ENCODE results near the gene LTBP4.

DNA sequence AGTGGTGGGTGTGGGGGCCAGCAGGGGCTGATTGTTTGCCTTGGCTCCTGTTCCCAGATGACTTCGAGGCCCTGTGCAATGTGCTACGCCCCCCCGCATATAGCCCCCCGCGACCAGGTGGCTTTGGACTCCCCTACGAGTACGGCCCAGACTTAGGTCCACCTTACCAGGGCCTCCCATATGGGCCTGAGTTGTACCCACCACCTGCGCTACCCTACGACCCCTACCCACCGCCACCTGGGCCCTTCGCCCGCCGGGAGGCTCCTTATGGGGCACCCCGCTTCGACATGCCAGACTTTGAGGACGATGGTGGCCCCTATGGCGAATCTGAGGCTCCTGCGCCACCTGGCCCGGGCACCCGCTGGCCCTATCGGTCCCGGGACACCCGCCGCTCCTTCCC is 25.7 kb downstream of the LTBP4 start:
- TF ChIP-seq, protein P1, sequence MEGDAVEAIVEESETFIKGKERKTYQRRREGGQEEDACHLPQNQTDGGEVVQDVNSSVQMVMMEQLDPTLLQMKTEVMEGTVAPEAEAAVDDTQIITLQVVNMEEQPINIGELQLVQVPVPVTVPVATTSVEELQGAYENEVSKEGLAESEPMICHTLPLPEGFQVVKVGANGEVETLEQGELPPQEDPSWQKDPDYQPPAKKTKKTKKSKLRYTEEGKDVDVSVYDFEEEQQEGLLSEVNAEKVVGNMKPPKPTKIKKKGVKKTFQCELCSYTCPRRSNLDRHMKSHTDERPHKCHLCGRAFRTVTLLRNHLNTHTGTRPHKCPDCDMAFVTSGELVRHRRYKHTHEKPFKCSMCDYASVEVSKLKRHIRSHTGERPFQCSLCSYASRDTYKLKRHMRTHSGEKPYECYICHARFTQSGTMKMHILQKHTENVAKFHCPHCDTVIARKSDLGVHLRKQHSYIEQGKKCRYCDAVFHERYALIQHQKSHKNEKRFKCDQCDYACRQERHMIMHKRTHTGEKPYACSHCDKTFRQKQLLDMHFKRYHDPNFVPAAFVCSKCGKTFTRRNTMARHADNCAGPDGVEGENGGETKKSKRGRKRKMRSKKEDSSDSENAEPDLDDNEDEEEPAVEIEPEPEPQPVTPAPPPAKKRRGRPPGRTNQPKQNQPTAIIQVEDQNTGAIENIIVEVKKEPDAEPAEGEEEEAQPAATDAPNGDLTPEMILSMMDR (IDR thresholded peaks at IDR 0.05), result no peak
- no peak for TF ChIP-seq POLR2A (IDR thresholded peaks at IDR 0.05)
